Neural progenitor cell (in vitro differentiated cells): Measurements from ENCODE around the gene RNF5. TPM values are rescaled to one million over a fixed set of nuclear protein-coding genes. Genes with fewer than 3 reads are reported as not detected.

ENCODE experiments used
- DNase-seq: peaks from one replicate; pipeline ENCODE4 v3.0.0-alpha.2; 2016; ENCODE audit warnings: low spot score
- H2AFZ ChIP-seq: fragments of 200-600 bp; sonication (generic); replicated peaks from 2 replicates; pipeline ENCODE4 v1.6.1; 2016; ENCODE audit warnings: antibody characterized with exemption
- H3F3A ChIP-seq: fragments of 200-600 bp; sonication (generic); 2 replicates; pipeline ENCODE4 v1.6.1; 2016; ENCODE audit warnings: antibody characterized with exemption, low read depth
- H3K27ac ChIP-seq: fragments of 200-600 bp; sonication (generic); 2 replicates; pipeline ENCODE4 v1.5.1; 2016; ENCODE audit warnings: mild to moderate bottlenecking
- H3K27me3 ChIP-seq: fragments of 200-600 bp; sonication (generic); 2 replicates; pipeline ENCODE4 v1.6.1; 2016; ENCODE audit warnings: mild to moderate bottlenecking, moderate library complexity
- H3K36me3 ChIP-seq: fragments of 200-600 bp; sonication (generic); 2 replicates; pipeline ENCODE4 v1.5.1; 2016
- H3K4me1 ChIP-seq: fragments of 200-600 bp; sonication (generic); 2 replicates; pipeline ENCODE4 v1.6.1; 2016; ENCODE audit warnings: mixed run types
- H3K4me2 ChIP-seq: fragments of 200-600 bp; sonication (generic); 2 replicates; pipeline ENCODE4 v1.6.1; 2016
- H3K4me3 ChIP-seq: fragments of 200-600 bp; sonication (generic); 2 replicates; pipeline ENCODE4 v1.5.1; 2016
- H3K79me2 ChIP-seq: fragments of 200-600 bp; sonication (generic); 2 replicates; pipeline ENCODE4 v1.6.1; 2016; ENCODE audit warnings: low read depth
- H3K9ac ChIP-seq: fragments of 200-600 bp; sonication (generic); 2 replicates; pipeline ENCODE4 v1.6.1; 2016
- H3K9me3 ChIP-seq: fragments of 200-600 bp; sonication (generic); 2 replicates; pipeline ENCODE4 v1.5.1; 2016; ENCODE audit warnings: low read depth
- H4K20me1 ChIP-seq: fragments of 200-600 bp; sonication (generic); 2 replicates; pipeline ENCODE4 v1.6.1; 2016; ENCODE audit warnings: low read depth
- H3K27ac Mint-ChIP-seq: 3 replicates; pipeline ENCODE4 v1.8.0; 2021; ENCODE audit warnings: mixed read lengths
- H3K27me3 Mint-ChIP-seq: 2 replicates; pipeline ENCODE4 v1.8.0; 2022; ENCODE audit warnings: low read depth, mild to moderate bottlenecking, inconsistent platforms, moderate library complexity, mixed read lengths; ENCODE audit not compliant: insufficient read depth
- H3K36me3 Mint-ChIP-seq: 3 replicates; pipeline ENCODE4 v1.8.0; 2021; ENCODE audit warnings: mixed read lengths
- H3K4me1 Mint-ChIP-seq: 3 replicates; pipeline ENCODE4 v1.8.0; 2021; ENCODE audit warnings: mixed read lengths
- H3K4me3 Mint-ChIP-seq: 3 replicates; pipeline ENCODE4 v1.8.0; 2021; ENCODE audit warnings: mild to moderate bottlenecking, moderate library complexity, mixed read lengths
- H3K9me3 Mint-ChIP-seq: 3 replicates; pipeline ENCODE4 v1.8.0; 2020; ENCODE audit warnings: mixed read lengths
- EZH2 ChIP-seq: fragments of 200-600 bp; sonication (generic); IDR thresholded peaks from 2 replicates; pipeline ENCODE4 v1.6.1; 2017; ENCODE audit warnings: antibody characterized with exemption, mild to moderate bottlenecking, moderate library complexity
- EZH2phosphoT487 ChIP-seq: fragments of 200-600 bp; sonication (generic); IDR thresholded peaks from 2 replicates; pipeline ENCODE4 v1.6.1; 2017; ENCODE audit warnings: antibody characterized with exemption
- total RNA-seq: library from RNA; depleted of rRNA; stranded (reverse); fragments of >200 nt; gene quantifications from 2 replicates; pipeline ENCODE4 v1.2.3, GENCODE V29; 2015; ENCODE audit warnings: low replicate concordance
- TF ChIP-seq, protein P1 (sequence below): fragments of 200-600 bp; sonication (generic); IDR thresholded peaks from 2 replicates; pipeline ENCODE4 v1.5.1; 2017; ENCODE audit warnings: antibody characterized with exemption, mild to moderate bottlenecking

The RNF5 gene
- total RNA-seq, 1 donor from 2014 or later: 129 TPM

DNA sequence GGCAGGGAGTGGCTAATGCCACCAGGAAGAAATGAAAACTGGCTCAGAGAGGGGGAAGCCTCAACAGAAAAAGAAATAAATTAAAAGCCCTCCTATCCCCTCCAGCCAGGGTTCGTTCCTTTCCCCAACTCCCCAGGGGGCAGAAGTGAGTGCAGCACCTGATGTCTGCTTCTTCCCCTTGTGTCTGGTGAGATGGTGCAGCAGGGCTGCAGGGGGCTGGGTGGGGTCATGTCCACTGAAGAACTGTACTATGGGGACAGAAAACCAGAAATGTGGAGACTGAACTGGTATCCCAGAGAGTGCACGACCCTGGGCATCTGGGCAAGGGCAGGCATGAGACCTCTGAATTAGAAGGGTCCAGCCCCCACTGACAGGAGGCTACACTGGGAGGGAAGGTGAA, 9.9 kb upstream of the RNF5 start:
- Histone ChIP-seq H2AFZ (no peak overlapping the region), H4K20me1 (peaks cover 16% of the 10 kb centered on the region), H3K9ac (no peak overlapping the region), H3F3A (peaks cover 50% of the 10 kb centered on the region), H3K4me3 (peak overlapping the region; percentile 17), H3K4me2 (peak overlapping the region; percentile 7), H3K4me1 (peaks cover 29% of the 10 kb centered on the region), H3K36me3 (no peaks in the 10 kb centered on the region), H3K9me3 (no peaks in the 10 kb centered on the region), H3K27ac (peak overlapping the region; percentile 59), H3K79me2 (peaks cover 19% of the 10 kb centered on the region), H3K27me3 (no peaks in the 10 kb centered on the region)
- TF ChIP-seq EZH2: no peak
- TF ChIP-seq EZH2phosphoT487: no peak
- TF ChIP-seq, protein P1, sequence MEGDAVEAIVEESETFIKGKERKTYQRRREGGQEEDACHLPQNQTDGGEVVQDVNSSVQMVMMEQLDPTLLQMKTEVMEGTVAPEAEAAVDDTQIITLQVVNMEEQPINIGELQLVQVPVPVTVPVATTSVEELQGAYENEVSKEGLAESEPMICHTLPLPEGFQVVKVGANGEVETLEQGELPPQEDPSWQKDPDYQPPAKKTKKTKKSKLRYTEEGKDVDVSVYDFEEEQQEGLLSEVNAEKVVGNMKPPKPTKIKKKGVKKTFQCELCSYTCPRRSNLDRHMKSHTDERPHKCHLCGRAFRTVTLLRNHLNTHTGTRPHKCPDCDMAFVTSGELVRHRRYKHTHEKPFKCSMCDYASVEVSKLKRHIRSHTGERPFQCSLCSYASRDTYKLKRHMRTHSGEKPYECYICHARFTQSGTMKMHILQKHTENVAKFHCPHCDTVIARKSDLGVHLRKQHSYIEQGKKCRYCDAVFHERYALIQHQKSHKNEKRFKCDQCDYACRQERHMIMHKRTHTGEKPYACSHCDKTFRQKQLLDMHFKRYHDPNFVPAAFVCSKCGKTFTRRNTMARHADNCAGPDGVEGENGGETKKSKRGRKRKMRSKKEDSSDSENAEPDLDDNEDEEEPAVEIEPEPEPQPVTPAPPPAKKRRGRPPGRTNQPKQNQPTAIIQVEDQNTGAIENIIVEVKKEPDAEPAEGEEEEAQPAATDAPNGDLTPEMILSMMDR: no peak
- H3K36me3 Mint-ChIP-seq: peaks cover 36% of the 10 kb centered on the region
- peaks cover 10% of the 10 kb centered on the region for H3K4me1 Mint-ChIP-seq
- peaks cover 3% of the 10 kb centered on the region for H3K27me3 Mint-ChIP-seq
- DNase-seq: no peak
- no peak overlapping the region for H3K4me3 Mint-ChIP-seq
- H3K9me3 Mint-ChIP-seq: no peaks in the 10 kb centered on the region
- H3K27ac Mint-ChIP-seq: no peak overlapping the region

DNA sequence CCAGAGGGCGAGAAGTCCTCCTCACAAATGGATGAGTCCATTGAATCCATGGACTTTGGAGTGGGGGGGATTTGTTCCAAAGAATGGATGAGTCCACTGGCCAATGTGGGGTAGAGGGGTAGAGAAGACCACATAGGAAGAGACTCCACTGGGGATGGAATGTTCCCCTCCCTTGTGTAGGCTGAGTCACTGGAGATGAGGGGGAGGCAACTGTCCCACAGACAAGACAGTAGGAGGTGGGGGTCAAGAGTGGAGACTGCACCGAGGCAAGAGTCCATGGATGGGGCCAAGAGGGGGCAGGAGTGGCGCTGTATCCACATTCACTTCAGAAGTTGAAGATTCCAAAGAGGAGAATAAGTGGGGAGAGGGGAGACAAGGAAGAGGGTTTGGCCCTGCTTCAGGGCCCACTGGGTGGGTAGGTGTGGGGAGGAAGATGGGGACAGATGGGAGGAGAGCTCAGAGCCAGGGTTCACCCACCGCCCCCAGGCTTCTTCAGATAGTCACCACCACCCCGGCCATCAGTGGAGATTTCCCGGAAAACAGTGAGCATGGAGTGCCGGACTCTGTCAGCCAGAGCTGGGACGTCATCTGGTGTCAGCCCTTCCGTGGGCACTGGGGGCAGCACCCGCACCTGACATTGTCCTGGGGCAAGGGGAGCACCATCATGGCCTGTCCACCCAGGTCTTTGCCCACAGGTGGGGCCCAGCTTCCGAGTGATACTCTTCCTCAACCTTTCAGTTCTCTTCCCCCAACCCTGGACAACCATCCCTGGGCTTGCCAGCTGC, 9.2 kb upstream of the RNF5 start:
- H2AFZ ChIP-seq: no peak overlapping the region
- H3K9me3 ChIP-seq: no peaks in the 10 kb centered on the region
- no peak overlapping the region for H3K4me3 ChIP-seq
- H3K36me3 Mint-ChIP-seq: peaks cover 36% of the 10 kb centered on the region
- H3K27ac Mint-ChIP-seq: no peak overlapping the region
- peak overlapping the region; percentile 47 for H3K27ac ChIP-seq
- no peak overlapping the region for H3K4me3 Mint-ChIP-seq
- no peak for DNase-seq
- peaks cover 22% of the 10 kb centered on the region for H4K20me1 ChIP-seq
- H3K36me3 ChIP-seq: no peaks in the 10 kb centered on the region
- peaks cover 44% of the 10 kb centered on the region for H3F3A ChIP-seq
- no peak overlapping the region for H3K9ac ChIP-seq
- no peak overlapping the region for H3K4me2 ChIP-seq
- peaks cover 16% of the 10 kb centered on the region for H3K4me1 Mint-ChIP-seq
- peaks cover 25% of the 10 kb centered on the region for H3K79me2 ChIP-seq
- H3K4me1 ChIP-seq: peaks cover 22% of the 10 kb centered on the region
- no peaks in the 10 kb centered on the region for H3K9me3 Mint-ChIP-seq
- H3K27me3 ChIP-seq: no peaks in the 10 kb centered on the region
- peaks cover 2% of the 10 kb centered on the region for H3K27me3 Mint-ChIP-seq
- TF ChIP-seq, protein P1: no peak

DNA sequence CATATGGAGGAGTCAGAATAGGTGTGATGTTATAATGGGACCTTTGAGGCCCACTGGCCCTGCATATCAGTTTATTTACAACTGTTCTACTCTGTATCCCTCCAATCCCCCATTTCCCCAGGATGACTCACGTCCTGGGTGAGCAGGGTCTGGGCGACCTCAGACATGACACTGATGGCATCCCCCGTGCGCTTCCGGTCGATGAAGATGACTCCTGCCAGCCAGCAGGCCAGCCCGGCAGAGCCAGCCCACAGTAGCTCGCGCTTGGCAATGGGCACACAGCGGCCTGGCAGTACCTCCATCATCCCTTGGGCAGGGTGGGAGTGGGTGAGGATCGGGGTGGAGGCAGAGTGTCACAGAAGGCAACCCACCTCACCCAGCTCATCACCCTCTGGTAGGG, 7.9 kb upstream of the RNF5 start:
- TF ChIP-seq EZH2: no peak
- TF ChIP-seq EZH2phosphoT487: no peak
- TF ChIP-seq, protein P1: no peak
- Mint-ChIP-seq H3K9me3 (no peaks in the 10 kb centered on the region), H3K27ac (no peak overlapping the region), H3K4me3 (no peak overlapping the region), H3K36me3 (peaks cover 33% of the 10 kb centered on the region), H3K27me3 (peaks cover 2% of the 10 kb centered on the region), H3K4me1 (peaks cover 20% of the 10 kb centered on the region)
- peaks cover 25% of the 10 kb centered on the region for H3K4me1 ChIP-seq
- no peak overlapping the region for H3K9ac ChIP-seq
- H3K4me2 ChIP-seq: no peak overlapping the region
- peaks cover 38% of the 10 kb centered on the region for H3K79me2 ChIP-seq
- H3K36me3 ChIP-seq: no peaks in the 10 kb centered on the region
- no peaks in the 10 kb centered on the region for H3K9me3 ChIP-seq
- peaks cover 35% of the 10 kb centered on the region for H3F3A ChIP-seq
- H3K4me3 ChIP-seq: no peak overlapping the region
- H4K20me1 ChIP-seq: peaks cover 35% of the 10 kb centered on the region
- H3K27ac ChIP-seq: no peak overlapping the region
- DNase-seq: no peak
- H2AFZ ChIP-seq: no peak overlapping the region
- H3K27me3 ChIP-seq: no peaks in the 10 kb centered on the region
